Neural crest cell (in vitro differentiated cells): Measurements from ENCODE around the gene ANO3. TPM values are rescaled to one million over a fixed set of nuclear protein-coding genes. Genes with fewer than 3 reads are reported as not detected.
A peak's percentile ranks its signal among the peaks of the same experiment; 100 is the strongest.

ENCODE experiments used
- DNase-seq: peaks from one replicate; pipeline ENCODE4 v3.0.0; 2021; ENCODE audit warnings: low read depth, mixed read lengths, low spot score
- H3K27ac Mint-ChIP-seq: one replicate; pipeline ENCODE4 v1.8.0; 2021; ENCODE audit warnings: mild to moderate bottlenecking, mixed read lengths; ENCODE audit not compliant: unreplicated experiment
- H3K27me3 Mint-ChIP-seq: 2 replicates; pipeline ENCODE4 v1.8.0; 2021; ENCODE audit warnings: low read depth, mild to moderate bottlenecking, mixed read lengths
- H3K36me3 Mint-ChIP-seq: 2 replicates; pipeline ENCODE4 v1.8.0; 2021; ENCODE audit warnings: low read depth, mild to moderate bottlenecking, mixed read lengths
- H3K4me1 Mint-ChIP-seq: 2 replicates; pipeline ENCODE4 v1.8.0; 2021; ENCODE audit warnings: mixed read lengths
- H3K4me3 Mint-ChIP-seq: one replicate; pipeline ENCODE4 v1.8.0; 2021; ENCODE audit warnings: mild to moderate bottlenecking, mixed read lengths
- H3K9me3 Mint-ChIP-seq: 2 replicates; pipeline ENCODE4 v1.8.0; 2021; ENCODE audit warnings: mixed read lengths
- long read RNA-seq: library from polyadenylated mRNA; unstranded; transcript quantifications from one replicate; pipeline ENCODE4 v2.0.0, GENCODE V29; 2020
- total RNA-seq: library from RNA; stranded (reverse); gene quantifications from 2 replicates; pipeline ENCODE4 v1.2.1, GENCODE V29; 2021
- TF ChIP-seq, protein P1 (sequence below): fragments of 200-600 bp; sonication (generic); conservative IDR thresholded peaks from 2 replicates; pipeline ENCODE4 v1.5.0; 2021; ENCODE audit warnings: antibody characterized with exemption, mild to moderate bottlenecking

The ANO3 gene
- 0.33 and 0.39 TPM in 2 replicates for total RNA-seq
- long read RNA-seq: 0 reads

DNA sequence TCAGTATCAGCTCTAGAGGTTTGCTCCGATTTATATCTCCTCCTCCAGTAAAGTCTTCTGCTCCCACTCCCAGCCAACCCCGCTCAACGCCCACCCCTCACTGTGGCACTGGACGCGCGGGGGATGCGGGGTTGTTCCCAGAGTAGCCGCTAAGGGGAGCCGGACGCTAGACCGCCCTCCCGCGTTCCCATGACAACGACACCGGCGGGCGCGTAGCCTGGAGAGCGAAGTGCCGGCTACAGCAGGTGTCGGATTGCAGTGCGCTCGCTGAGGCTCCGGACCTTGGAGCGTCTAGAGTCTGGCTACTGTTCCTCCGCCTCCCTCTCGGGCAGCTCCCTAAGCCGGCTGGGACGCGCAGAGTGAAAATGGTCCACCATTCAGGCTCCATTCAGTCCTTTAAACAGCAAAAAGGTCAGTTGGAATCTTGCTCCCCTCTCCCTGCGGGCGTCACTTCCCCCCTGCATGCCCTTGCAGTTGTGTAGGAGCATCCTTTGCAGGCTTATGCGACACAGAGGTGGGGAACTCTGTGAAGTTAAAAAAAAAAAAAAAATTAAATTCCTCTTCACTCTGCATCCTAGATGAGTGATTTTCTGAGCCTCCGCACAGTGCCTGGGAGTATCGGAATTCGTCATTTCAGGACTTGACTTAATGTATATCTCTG, at the start of gene ANO3:
TSS of gene ANO3 (plus strand) at position 220 of the 661 bp plus-strand sequence. CDS start at position 366, 146 bp downstream.
- peaks cover 23% of the 10 kb centered on the region for H3K27me3 Mint-ChIP-seq
- peaks cover 50% of the 10 kb centered on the region for H3K4me1 Mint-ChIP-seq
- no peaks in the 10 kb centered on the region for H3K36me3 Mint-ChIP-seq
- DNase-seq: peak; percentile 84
- TF ChIP-seq, protein P1, sequence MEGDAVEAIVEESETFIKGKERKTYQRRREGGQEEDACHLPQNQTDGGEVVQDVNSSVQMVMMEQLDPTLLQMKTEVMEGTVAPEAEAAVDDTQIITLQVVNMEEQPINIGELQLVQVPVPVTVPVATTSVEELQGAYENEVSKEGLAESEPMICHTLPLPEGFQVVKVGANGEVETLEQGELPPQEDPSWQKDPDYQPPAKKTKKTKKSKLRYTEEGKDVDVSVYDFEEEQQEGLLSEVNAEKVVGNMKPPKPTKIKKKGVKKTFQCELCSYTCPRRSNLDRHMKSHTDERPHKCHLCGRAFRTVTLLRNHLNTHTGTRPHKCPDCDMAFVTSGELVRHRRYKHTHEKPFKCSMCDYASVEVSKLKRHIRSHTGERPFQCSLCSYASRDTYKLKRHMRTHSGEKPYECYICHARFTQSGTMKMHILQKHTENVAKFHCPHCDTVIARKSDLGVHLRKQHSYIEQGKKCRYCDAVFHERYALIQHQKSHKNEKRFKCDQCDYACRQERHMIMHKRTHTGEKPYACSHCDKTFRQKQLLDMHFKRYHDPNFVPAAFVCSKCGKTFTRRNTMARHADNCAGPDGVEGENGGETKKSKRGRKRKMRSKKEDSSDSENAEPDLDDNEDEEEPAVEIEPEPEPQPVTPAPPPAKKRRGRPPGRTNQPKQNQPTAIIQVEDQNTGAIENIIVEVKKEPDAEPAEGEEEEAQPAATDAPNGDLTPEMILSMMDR: peak; percentile 74
- H3K27ac Mint-ChIP-seq: peak within 1 kb of the TSS; percentile 94
- H3K9me3 Mint-ChIP-seq: peaks cover 5% of the 10 kb centered on the region
- peak within 1 kb of the TSS; percentile 85 for H3K4me3 Mint-ChIP-seq

DNA sequence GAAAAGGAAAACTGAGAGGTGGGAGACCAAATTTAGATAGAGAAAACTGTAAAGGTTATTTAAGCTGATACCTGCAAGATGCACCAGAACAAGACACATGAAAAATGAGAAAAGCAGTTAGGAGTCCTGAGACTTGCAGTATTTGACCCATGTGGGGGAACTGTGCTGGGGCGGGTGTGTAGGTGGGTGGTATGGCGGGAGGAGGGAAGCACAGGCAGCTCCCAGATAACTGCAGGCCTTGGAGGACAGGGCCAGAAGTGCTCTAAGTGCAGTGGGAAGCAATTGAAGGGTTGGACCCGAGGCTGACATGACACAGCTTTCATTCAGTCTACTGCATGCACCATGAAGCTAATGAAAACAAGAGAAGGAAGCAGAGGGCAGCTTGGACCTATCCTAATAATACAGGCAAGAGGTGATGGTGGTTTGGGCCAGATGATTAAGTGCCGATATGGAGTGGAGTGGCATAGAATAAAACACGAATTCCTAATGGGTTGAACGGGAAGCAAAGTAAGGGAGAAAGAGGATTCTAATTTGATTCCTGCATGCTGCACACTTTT, 48.0 kb upstream of the ANO3 start:
- Mint-ChIP-seq H3K36me3 (no peaks in the 10 kb centered on the region), H3K9me3 (no peaks in the 10 kb centered on the region), H3K27ac (peak overlapping the region; percentile 78), H3K4me1 (peaks cover 18% of the 10 kb centered on the region), H3K27me3 (no peaks in the 10 kb centered on the region), H3K4me3 (peak overlapping the region; percentile 88)
- DNase-seq: no peak
- TF ChIP-seq, protein P1: no peak

DNA sequence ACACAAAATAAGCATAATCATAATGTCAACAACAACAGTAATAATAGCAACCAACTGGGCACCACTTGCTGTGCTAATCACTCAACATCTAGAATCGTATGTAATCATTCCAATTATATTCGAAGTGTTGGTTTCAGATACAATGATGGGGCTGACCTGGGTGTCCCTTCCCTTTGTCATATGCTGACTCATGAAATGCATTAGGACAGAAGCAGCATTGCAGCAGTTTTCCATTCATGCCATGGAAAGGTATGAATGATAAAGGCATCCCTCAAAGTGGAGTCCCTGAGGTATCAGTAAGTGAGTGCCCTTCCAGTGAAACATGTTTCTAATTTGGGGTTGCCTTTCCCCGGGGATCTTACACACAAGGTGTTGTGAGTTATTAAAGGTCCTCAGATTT, 46.3 kb upstream of the ANO3 start:
- peak overlapping the region; percentile 33 for H3K4me3 Mint-ChIP-seq
- H3K4me1 Mint-ChIP-seq: peaks cover 18% of the 10 kb centered on the region
- no peak overlapping the region for H3K27ac Mint-ChIP-seq
- H3K9me3 Mint-ChIP-seq: no peaks in the 10 kb centered on the region
- DNase-seq: no peak
- TF ChIP-seq, protein P1: no peak
- H3K36me3 Mint-ChIP-seq: no peaks in the 10 kb centered on the region
- no peaks in the 10 kb centered on the region for H3K27me3 Mint-ChIP-seq

DNA sequence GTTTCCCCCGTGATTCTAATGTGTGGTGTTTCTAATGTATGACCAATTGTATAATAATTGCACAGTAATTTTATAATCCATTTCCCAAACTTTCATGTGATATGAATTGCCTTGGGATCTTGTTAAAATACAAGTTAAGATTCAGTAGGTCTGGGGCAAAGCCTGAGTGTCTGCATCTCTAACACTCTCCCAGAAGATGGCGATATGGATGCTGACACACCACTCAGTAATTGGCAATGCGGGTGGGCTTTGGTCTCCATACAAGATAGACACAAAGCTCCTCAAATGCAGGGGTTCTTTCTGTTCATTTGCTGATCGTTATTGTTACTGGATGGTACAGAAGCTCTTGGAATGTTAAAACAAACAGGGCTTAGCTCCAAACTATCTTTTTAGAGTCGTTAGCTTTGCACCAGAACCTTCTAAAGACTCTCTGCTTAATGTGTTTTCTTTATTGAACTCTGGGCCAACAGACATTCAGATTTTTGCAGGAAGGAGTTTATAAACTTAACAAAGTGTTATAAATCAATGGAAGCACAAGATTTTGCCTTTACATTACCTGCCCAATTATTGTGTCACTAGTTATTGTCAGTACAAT, 45.4 kb upstream of the ANO3 start:
- TF ChIP-seq, protein P1: peak; percentile 59
- Mint-ChIP-seq H3K4me3 (peak overlapping the region; percentile 69), H3K9me3 (no peaks in the 10 kb centered on the region), H3K4me1 (peaks cover 18% of the 10 kb centered on the region), H3K36me3 (no peaks in the 10 kb centered on the region), H3K27ac (peak overlapping the region; percentile 65), H3K27me3 (no peaks in the 10 kb centered on the region)
- peak; percentile 25 for DNase-seq

DNA sequence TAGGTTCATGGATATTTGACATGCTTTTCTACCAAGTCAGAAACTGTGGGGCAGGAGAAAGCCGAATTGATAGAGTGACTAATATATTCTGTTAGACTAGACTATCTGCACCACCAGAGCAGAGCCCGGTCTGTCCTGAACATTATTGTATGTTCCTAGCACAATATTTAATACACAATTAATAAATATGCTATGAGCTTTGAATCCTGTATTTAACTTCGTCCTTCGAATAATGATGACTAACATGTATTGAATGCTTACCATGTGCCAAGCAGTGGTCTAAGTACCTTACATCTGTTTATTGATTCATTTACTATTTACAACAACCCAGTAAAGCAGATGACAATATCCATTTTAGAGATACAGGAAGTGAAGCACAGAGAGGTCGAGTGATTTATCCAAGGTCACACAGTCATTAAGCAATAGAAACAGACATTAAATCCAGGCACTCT, 44.8 kb upstream of the ANO3 start:
- H3K27me3 Mint-ChIP-seq: no peaks in the 10 kb centered on the region
- no peak for DNase-seq
- H3K27ac Mint-ChIP-seq: no peak overlapping the region
- no peaks in the 10 kb centered on the region for H3K9me3 Mint-ChIP-seq
- H3K4me3 Mint-ChIP-seq: no peak overlapping the region
- TF ChIP-seq, protein P1: no peak
- peaks cover 18% of the 10 kb centered on the region for H3K4me1 Mint-ChIP-seq
- no peaks in the 10 kb centered on the region for H3K36me3 Mint-ChIP-seq
